CD14-positive monocyte (primary cell): ENCODE measurements around the gene CGREF1. TPM values are rescaled to one million over a fixed set of nuclear protein-coding genes. Genes with fewer than 3 reads are reported as not detected.

ENCODE experiments used
- DNase-seq, 3 donors: peaks; one replicate each; pipeline ENCODE4 v3.0.0-alpha.2; 2011 to 2022
- H2AFZ ChIP-seq: 2 replicates; pipeline ENCODE4 v1.6.0; 2012; ENCODE audit warnings: mild to moderate bottlenecking, low read depth, low read length, inconsistent platforms; ENCODE audit not compliant: insufficient read depth, poor library complexity, severe bottlenecking
- H3K27ac ChIP-seq, 2 donors: 1 replicate in 1 of 2; 2 replicates in 1 of 2; pipeline ENCODE4 v1.5.1; 2012 to 2013; ENCODE audit warnings: low read length in 2 of 2, control low read depth in 1 of 2, inconsistent platforms in 1 of 2, low read depth in 1 of 2, mild to moderate bottlenecking in 1 of 2
- H3K27me3 ChIP-seq, 2 donors: one replicate each; pipeline versions ENCODE4 v1.6.0 to v1.6.1; 2011 to 2013; ENCODE audit warnings: low read length in 2 of 2; ENCODE audit not compliant: control insufficient read depth in 2 of 2, insufficient read depth in 2 of 2
- H3K36me3 ChIP-seq, 2 donors: replicated peaks in 1 of 2; 1 replicate in 1 of 2; 2 replicates in 1 of 2; pipeline versions ENCODE4 v1.5.1 to v1.6.1; 2012 to 2013; ENCODE audit warnings: low read length in 2 of 2, control low read depth in 1 of 2, inconsistent platforms in 1 of 2, mild to moderate bottlenecking in 1 of 2; ENCODE audit not compliant: insufficient read depth in 2 of 2, control insufficient read depth in 1 of 2
- H3K4me1 ChIP-seq, 2 donors: 1 replicate in 1 of 2; 2 replicates in 1 of 2; pipeline versions ENCODE4 v1.5.1 to v1.6.1; 2012 to 2013; ENCODE audit warnings: low read length in 2 of 2, control low read depth in 1 of 2, inconsistent platforms in 1 of 2, mild to moderate bottlenecking in 1 of 2, moderate library complexity in 1 of 2; ENCODE audit not compliant: insufficient read depth in 2 of 2, control insufficient read depth in 1 of 2
- H3K4me2 ChIP-seq: replicated peaks from 2 replicates; pipeline ENCODE3; 2012; ENCODE audit warnings: low read length, moderate library complexity, mild to moderate bottlenecking; ENCODE audit not compliant: poor library complexity, severe bottlenecking; ENCODE audit errors: extremely low read depth
- H3K4me3 ChIP-seq, 3 experiments: fragments of 200-600 bp in 1 of 3; sonication (generic) in 1 of 3; replicated peaks in 1 of 3; 1 replicate in 2 of 3; 2 replicates in 1 of 3; pipeline ENCODE4 v1.5.1; 2011 to 2013; ENCODE audit warnings: low read length in 3 of 3, mild to moderate bottlenecking in 3 of 3, control low read depth in 2 of 3, low read depth in 2 of 3, inconsistent platforms in 1 of 3, moderate library complexity in 1 of 3
- H3K79me2 ChIP-seq: 2 replicates; pipeline ENCODE4 v1.6.0; 2012; ENCODE audit warnings: mild to moderate bottlenecking, control low read depth, inconsistent platforms, low read length, moderate library complexity; ENCODE audit not compliant: insufficient read depth
- H3K9ac ChIP-seq: 2 replicates; pipeline ENCODE4 v1.6.0; 2017; ENCODE audit warnings: low read length, mild to moderate bottlenecking; ENCODE audit not compliant: insufficient read depth, poor library complexity, severe bottlenecking
- H3K9me3 ChIP-seq, 2 donors: replicated peaks in 1 of 2; 1 replicate in 1 of 2; 2 replicates in 1 of 2; pipeline versions ENCODE4 v1.5.1 to v1.6.1; 2012 to 2013; ENCODE audit warnings: low read length in 2 of 2, control low read depth in 1 of 2; ENCODE audit not compliant: control insufficient read depth in 1 of 2, insufficient read depth in 1 of 2
- H4K20me1 ChIP-seq: 2 replicates; pipeline ENCODE4 v1.6.0; 2012; ENCODE audit warnings: mild to moderate bottlenecking, low read length, control low read depth, moderate library complexity; ENCODE audit not compliant: insufficient read depth
- H3K27ac Mint-ChIP-seq, 7 donors: one replicate each; pipeline ENCODE4 v1.8.0; 2020; ENCODE audit warnings: mild to moderate bottlenecking in 7 of 7, mixed read lengths in 7 of 7, moderate library complexity in 6 of 7, inconsistent platforms in 2 of 7
- H3K27me3 Mint-ChIP-seq, 3 donors: one replicate each; pipeline ENCODE4 v1.8.0; 2021 to 2022; ENCODE audit warnings: low read depth in 3 of 3, mild to moderate bottlenecking in 3 of 3, mixed read lengths in 3 of 3, moderate library complexity in 3 of 3, inconsistent platforms in 1 of 3
- H3K36me3 Mint-ChIP-seq, 2 donors: one replicate each; pipeline ENCODE4 v1.8.0; 2020; ENCODE audit warnings: mixed read lengths in 2 of 2, inconsistent platforms in 1 of 2, mild to moderate bottlenecking in 1 of 2
- H3K4me1 Mint-ChIP-seq: one replicate; pipeline ENCODE4 v1.8.0; 2020; ENCODE audit warnings: mild to moderate bottlenecking, mixed read lengths
- H3K4me3 Mint-ChIP-seq, 2 donors: one replicate each; pipeline ENCODE4 v1.8.0; 2020; ENCODE audit warnings: mild to moderate bottlenecking in 2 of 2, mixed read lengths in 2 of 2, moderate library complexity in 1 of 2
- H3K9me3 Mint-ChIP-seq, 7 donors: one replicate each; pipeline ENCODE4 v1.8.0; 2020 to 2022; ENCODE audit warnings: mixed read lengths in 7 of 7, mild to moderate bottlenecking in 6 of 7, moderate library complexity in 6 of 7, inconsistent platforms in 2 of 7
- WGBS: methylation state at CpG from one replicate; pipeline ENCODE4 v1.1.5; 2013; ENCODE audit warnings: missing lambda C conversion rate; ENCODE audit not compliant: insufficient coverage; 5-methylcytosine and 5-hydroxymethylcytosine counted together
- intact Hi-C, 2 donors: fragments of 100-400 bp; cut with micrococcal nuclease; formaldehyde crosslinking; loops; one replicate each; pipeline versions ENCODE4 v1.15.0 to v1.15.1; 2023
- polyA plus RNA-seq, 3 donors: library from polyadenylated mRNA; depleted of rRNA in 1 of 3; unstranded in 2 of 3; stranded (reverse) in 1 of 3; fragments of 300-500 nt in 2 of 3; fragments of >200 nt in 1 of 3; fragmentation: Illumina TruSeq in 2 of 3; gene quantifications; 1 replicate in 2 of 3; 2 replicates in 1 of 3; pipeline ENCODE4 v1.2.3, GENCODE V29; 2012 to 2021
- TF ChIP-seq, protein P1 (sequence below): fragments of 200-600 bp; IDR thresholded peaks from one replicate; pipeline ENCODE4 v1.8.0; 2022; ENCODE audit warnings: antibody characterized with exemption, mild to moderate bottlenecking

The CGREF1 gene
- polyA plus RNA-seq, 3 donors = not detected

DNA sequence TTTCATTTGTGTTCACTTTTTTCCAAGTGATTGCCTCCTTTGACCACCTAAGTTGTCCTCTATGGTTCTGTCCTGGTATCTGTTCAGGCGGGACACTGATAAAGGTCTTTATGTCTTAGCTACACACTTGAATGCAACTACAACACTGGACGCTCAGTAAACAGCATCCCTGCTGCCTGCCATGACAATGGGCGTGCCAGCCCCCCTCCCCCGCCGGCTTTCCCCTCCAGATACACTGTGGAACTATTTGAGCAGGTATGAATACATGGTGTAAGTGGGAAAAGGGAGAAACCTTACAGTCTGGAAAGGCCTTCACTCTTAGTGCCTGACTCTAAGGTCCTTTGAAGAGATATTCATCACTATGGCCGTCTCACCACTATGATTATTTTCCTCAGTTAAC lies 61.7 kb downstream of the CGREF1 start:
- TF ChIP-seq, protein P1, sequence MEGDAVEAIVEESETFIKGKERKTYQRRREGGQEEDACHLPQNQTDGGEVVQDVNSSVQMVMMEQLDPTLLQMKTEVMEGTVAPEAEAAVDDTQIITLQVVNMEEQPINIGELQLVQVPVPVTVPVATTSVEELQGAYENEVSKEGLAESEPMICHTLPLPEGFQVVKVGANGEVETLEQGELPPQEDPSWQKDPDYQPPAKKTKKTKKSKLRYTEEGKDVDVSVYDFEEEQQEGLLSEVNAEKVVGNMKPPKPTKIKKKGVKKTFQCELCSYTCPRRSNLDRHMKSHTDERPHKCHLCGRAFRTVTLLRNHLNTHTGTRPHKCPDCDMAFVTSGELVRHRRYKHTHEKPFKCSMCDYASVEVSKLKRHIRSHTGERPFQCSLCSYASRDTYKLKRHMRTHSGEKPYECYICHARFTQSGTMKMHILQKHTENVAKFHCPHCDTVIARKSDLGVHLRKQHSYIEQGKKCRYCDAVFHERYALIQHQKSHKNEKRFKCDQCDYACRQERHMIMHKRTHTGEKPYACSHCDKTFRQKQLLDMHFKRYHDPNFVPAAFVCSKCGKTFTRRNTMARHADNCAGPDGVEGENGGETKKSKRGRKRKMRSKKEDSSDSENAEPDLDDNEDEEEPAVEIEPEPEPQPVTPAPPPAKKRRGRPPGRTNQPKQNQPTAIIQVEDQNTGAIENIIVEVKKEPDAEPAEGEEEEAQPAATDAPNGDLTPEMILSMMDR = no peak
- Histone ChIP-seq H3K36me3 (peaks cover 18 to 53% of the 10 kb centered on the region in 2 donors), H3K4me1 (peaks cover 2 to 3% of the 10 kb centered on the region in 2 donors), H3K9ac (no peak overlapping the region), H3K27ac (no peak overlapping the region), H3K27me3 (no peaks in the 10 kb centered on the region), H2AFZ (no peak overlapping the region), H3K9me3 (no peaks in the 10 kb centered on the region), H3K79me2 (no peaks in the 10 kb centered on the region), H4K20me1 (no peaks in the 10 kb centered on the region), H3K4me3 (no peak overlapping the region), H3K4me2 (no peak overlapping the region)
- Mint-ChIP-seq H3K27ac (no peak overlapping the region), H3K4me1 (peaks cover 3% of the 10 kb centered on the region), H3K9me3 (no peaks in the 10 kb centered on the region), H3K27me3 (no peaks in the 10 kb centered on the region), H3K4me3 (no peak overlapping the region), H3K36me3 (peaks cover 32 to 54% of the 10 kb centered on the region in 2 donors)
- no peak for DNase-seq
- 100% methylated on average over 1 of the region's 6 CpGs for WGBS
- intact Hi-C loops = no loop called here

DNA sequence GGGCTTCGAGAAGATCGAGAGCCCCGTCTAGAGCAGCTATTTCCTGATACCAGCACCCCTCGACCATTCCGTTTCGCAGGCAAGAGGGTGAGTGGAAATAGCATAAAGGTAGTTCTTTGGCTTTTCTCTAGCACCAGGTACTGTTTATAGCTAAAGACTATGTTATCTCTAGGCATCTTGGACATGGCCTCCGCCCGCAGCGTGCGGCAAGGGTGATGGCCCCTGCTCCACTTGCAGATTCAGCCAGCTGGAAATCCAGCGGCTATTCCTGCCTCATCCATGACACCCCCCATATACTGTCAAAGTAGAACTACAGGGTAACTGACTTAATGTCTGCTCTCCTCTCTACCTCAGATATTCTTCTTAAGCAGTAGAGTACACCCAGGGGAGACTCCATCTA lies 64.2 kb downstream of the CGREF1 start:
- Histone ChIP-seq H3K9me3 (no peaks in the 10 kb centered on the region), H3K4me3 (no peak overlapping the region), H3K79me2 (no peaks in the 10 kb centered on the region), H2AFZ (no peak overlapping the region), H3K27me3 (peaks cover 0 to under 1% of the 10 kb centered on the region in 2 donors), H3K4me1 (peaks cover 14 to 25% of the 10 kb centered on the region in 2 donors), H3K27ac (no peak overlapping the region), H4K20me1 (no peaks in the 10 kb centered on the region), H3K9ac (no peak overlapping the region), H3K36me3 (peaks cover 10 to 50% of the 10 kb centered on the region in 2 donors), H3K4me2 (no peak overlapping the region)
- Mint-ChIP-seq H3K4me3 (no peak overlapping the region), H3K9me3 (no peaks in the 10 kb centered on the region), H3K27me3 (peaks cover 1 to 8% (median 6%) of the 10 kb centered on the region in 3 donors), H3K4me1 (peaks cover 14% of the 10 kb centered on the region), H3K36me3 (peaks cover 29 to 39% of the 10 kb centered on the region in 2 donors), H3K27ac (no peak overlapping the region)
- 96% methylated on average over 8 of the region's 11 CpGs for WGBS
- TF ChIP-seq, protein P1 = no peak
- intact Hi-C loops = loop anchor here (5.0 kb wide), 1 partner anchor 33 kb away; the partner anchor contains the start of gene KHK (in 2 of the 2)
- no peak for DNase-seq
